Loucy (cell line): ENCODE measurements around the gene GAL3ST2.

Source experiments
- H2AFZ ChIP-seq: fragments of 200-600 bp; sonication (generic); 2 replicates; pipeline ENCODE4 v1.6.0; 2016; ENCODE audit warnings: antibody characterized with exemption, mild to moderate bottlenecking, low read length, moderate library complexity
- H3F3A ChIP-seq: fragments of 200-600 bp; 2 replicates; pipeline ENCODE4 v1.6.0; 2016; ENCODE audit warnings: antibody characterized with exemption, low read depth, mild to moderate bottlenecking
- H3K27me3 ChIP-seq: fragments of 200-600 bp; sonication (generic); 2 replicates; pipeline ENCODE4 v1.6.1; 2014; ENCODE audit warnings: low read length, mild to moderate bottlenecking; ENCODE audit not compliant: insufficient read depth, poor library complexity, severe bottlenecking
- H3K36me3 ChIP-seq: fragments of 200-600 bp; sonication (generic); 2 replicates; pipeline ENCODE4 v1.6.1; 2016; ENCODE audit warnings: low read length; ENCODE audit not compliant: insufficient read depth
- H3K4me1 ChIP-seq: fragments of 200-600 bp; sonication (generic); 2 replicates; pipeline ENCODE4 v1.5.1; 2014; ENCODE audit warnings: low read length, mild to moderate bottlenecking; ENCODE audit not compliant: insufficient read depth, poor library complexity, severe bottlenecking
- H3K4me2 ChIP-seq: fragments of 200-600 bp; sonication (generic); 2 replicates; pipeline ENCODE4 v1.6.0; 2014; ENCODE audit warnings: antibody characterized with exemption, low read length, low read depth, mild to moderate bottlenecking; ENCODE audit not compliant: poor library complexity, severe bottlenecking
- H3K4me3 ChIP-seq: fragments of 200-600 bp; sonication (generic); 2 replicates; pipeline ENCODE4 v1.5.1; 2014; ENCODE audit warnings: low read length, mild to moderate bottlenecking, mixed read lengths; ENCODE audit not compliant: poor library complexity, severe bottlenecking
- H3K79me2 ChIP-seq: fragments of 200-600 bp; sonication (generic); 2 replicates; pipeline ENCODE4 v1.6.1; 2014; ENCODE audit warnings: low read length; ENCODE audit not compliant: insufficient read depth
- H3K9ac ChIP-seq: fragments of 200-600 bp; sonication (generic); 2 replicates; pipeline ENCODE4 v1.6.0; 2014; ENCODE audit warnings: mild to moderate bottlenecking, low read depth, low read length, moderate library complexity; ENCODE audit not compliant: poor library complexity, severe bottlenecking
- H3K9me2 ChIP-seq: fragments of 200-600 bp; sonication (generic); replicated peaks from 2 replicates; pipeline ENCODE4 v1.6.1; 2016; ENCODE audit warnings: low read depth, low read length, mixed read lengths
- H3K9me3 ChIP-seq: fragments of 200-600 bp; sonication (generic); 2 replicates; pipeline ENCODE4 v1.6.1; 2014; ENCODE audit warnings: mild to moderate bottlenecking, antibody characterized with exemption, low read length, low read depth; ENCODE audit not compliant: insufficient read depth
- H4K20me1 ChIP-seq: fragments of 200-600 bp; sonication (generic); 2 replicates; pipeline ENCODE4 v1.6.0; 2014; ENCODE audit warnings: antibody characterized with exemption, low read length, mild to moderate bottlenecking; ENCODE audit not compliant: insufficient read depth, poor library complexity, severe bottlenecking
- CTCF ChIP-seq: fragments of 200-600 bp; sonication (generic); conservative IDR thresholded peaks from 2 replicates; pipeline ENCODE4 v1.5.1; 2014; ENCODE audit warnings: mild to moderate bottlenecking, antibody characterized with exemption, low read length
- EZH2phosphoT487 ChIP-seq: fragments of 200-600 bp; IDR thresholded peaks from 2 replicates; pipeline ENCODE4 v1.6.1; 2018; ENCODE audit warnings: antibody characterized with exemption, mild to moderate bottlenecking, moderate library complexity, borderline replicate concordance

GAL3ST2 gene

GRCh38 chr2:241743620-241744019, 33.0 kb upstream of the GAL3ST2 start:
- H2AFZ ChIP-seq, result no peak overlapping the region
- no peaks in the 10 kb centered on the region for H4K20me1 ChIP-seq
- TF ChIP-seq EZH2phosphoT487 (no peak), CTCF (no peak)
- no peaks in the 10 kb centered on the region for H3K9me3 ChIP-seq
- H3K4me2 ChIP-seq, result no peak overlapping the region
- peaks cover 24% of the 10 kb centered on the region for H3K4me1 ChIP-seq
- H3K36me3 ChIP-seq, result peaks cover 3% of the 10 kb centered on the region; the same call in 1 of the 2 replicates
- no peaks in the 10 kb centered on the region for H3F3A ChIP-seq
- no peaks in the 10 kb centered on the region for H3K79me2 ChIP-seq
- no peaks in the 10 kb centered on the region for H3K9me2 ChIP-seq
- H3K27me3 ChIP-seq, result no peaks in the 10 kb centered on the region
- H3K9ac ChIP-seq, result no peak overlapping the region
- no peak overlapping the region for H3K4me3 ChIP-seq

- no peak for TF ChIP-seq EZH2phosphoT487
- no peak for TF ChIP-seq CTCF
- no peaks in the 10 kb centered on the region for H3F3A ChIP-seq
- no peaks in the 10 kb centered on the region for H3K9me2 ChIP-seq
- no peak overlapping the region for H2AFZ ChIP-seq
- no peaks in the 10 kb centered on the region for H3K9me3 ChIP-seq
- no peak overlapping the region for H3K4me3 ChIP-seq
- no peaks in the 10 kb centered on the region for H3K79me2 ChIP-seq
- H3K36me3 ChIP-seq, result peaks cover 3% of the 10 kb centered on the region; the same call in 1 of the 2 replicates
- H4K20me1 ChIP-seq, result no peaks in the 10 kb centered on the region
- H3K4me1 ChIP-seq, result peaks cover 19% of the 10 kb centered on the region
- H3K27me3 ChIP-seq, result no peaks in the 10 kb centered on the region
- H3K4me2 ChIP-seq, result no peak overlapping the region
- H3K9ac ChIP-seq, result no peak overlapping the region
Observed at GRCh38 chr2:241744028-241744754, 32.4 kb upstream of the GAL3ST2 start.

- Histone ChIP-seq H3F3A (no peaks in the 10 kb centered on the region), H3K4me1 (peaks cover 9% of the 10 kb centered on the region), H2AFZ (no peak overlapping the region), H4K20me1 (no peaks in the 10 kb centered on the region), H3K9ac (no peak overlapping the region), H3K27me3 (no peaks in the 10 kb centered on the region), H3K4me2 (no peak overlapping the region), H3K79me2 (no peaks in the 10 kb centered on the region), H3K36me3 (peaks cover 3% of the 10 kb centered on the region; the same call in 1 of the 2 replicates), H3K9me2 (no peaks in the 10 kb centered on the region), H3K4me3 (no peak overlapping the region), H3K9me3 (no peaks in the 10 kb centered on the region)
- TF ChIP-seq EZH2phosphoT487 (no peak), CTCF (no peak)
Observed at GRCh38 chr2:241745276-241745675, 31.3 kb upstream of the GAL3ST2 start.
